ENCODE data around the gene EMP2.

DNA sequence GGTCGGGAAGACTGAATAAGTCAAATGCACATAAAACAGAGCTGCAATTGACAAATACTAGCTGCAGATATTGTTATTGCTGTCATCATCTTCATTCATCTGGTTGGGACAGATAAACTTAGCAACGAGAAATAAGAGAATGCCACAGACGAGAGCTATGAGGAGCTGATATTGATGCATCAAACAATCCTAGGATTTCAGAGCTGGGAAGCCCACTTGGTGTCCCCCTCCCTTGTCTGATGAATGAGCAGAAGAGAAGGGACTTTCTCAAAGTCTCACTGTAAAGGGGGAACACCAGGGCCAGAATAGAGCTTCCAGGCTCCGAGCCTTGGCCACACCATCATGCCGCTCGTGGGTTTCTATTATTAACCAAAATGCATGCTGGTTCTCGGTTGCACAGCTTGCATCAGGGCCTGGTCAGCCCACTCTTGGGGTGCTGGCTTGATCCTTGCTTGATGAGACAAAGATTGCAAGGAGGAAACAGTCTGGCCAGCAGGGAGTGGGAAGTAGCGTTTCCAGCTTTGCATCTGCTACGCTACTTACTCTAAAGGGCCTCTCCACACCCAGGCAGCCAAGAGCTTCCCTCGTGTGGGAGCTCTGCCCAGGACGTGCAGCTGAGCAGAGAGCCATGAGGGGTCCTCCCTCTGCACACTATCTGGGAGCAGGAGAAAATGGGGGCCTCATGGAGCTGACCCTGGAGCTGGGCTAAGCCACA is 28.4 kb upstream of the EMP2 start:
- TF ChIP-seq, protein P1, sequence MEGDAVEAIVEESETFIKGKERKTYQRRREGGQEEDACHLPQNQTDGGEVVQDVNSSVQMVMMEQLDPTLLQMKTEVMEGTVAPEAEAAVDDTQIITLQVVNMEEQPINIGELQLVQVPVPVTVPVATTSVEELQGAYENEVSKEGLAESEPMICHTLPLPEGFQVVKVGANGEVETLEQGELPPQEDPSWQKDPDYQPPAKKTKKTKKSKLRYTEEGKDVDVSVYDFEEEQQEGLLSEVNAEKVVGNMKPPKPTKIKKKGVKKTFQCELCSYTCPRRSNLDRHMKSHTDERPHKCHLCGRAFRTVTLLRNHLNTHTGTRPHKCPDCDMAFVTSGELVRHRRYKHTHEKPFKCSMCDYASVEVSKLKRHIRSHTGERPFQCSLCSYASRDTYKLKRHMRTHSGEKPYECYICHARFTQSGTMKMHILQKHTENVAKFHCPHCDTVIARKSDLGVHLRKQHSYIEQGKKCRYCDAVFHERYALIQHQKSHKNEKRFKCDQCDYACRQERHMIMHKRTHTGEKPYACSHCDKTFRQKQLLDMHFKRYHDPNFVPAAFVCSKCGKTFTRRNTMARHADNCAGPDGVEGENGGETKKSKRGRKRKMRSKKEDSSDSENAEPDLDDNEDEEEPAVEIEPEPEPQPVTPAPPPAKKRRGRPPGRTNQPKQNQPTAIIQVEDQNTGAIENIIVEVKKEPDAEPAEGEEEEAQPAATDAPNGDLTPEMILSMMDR (conservative IDR thresholded peaks at IDR 0.05; ENCODE audit: low read depth, low read length) = no peak
- TF ChIP-seq SMC3 (IDR thresholded peaks at IDR 0.05; ENCODE audit: low read depth, low read length) = no peak
- TF ChIP-seq, protein P2, sequence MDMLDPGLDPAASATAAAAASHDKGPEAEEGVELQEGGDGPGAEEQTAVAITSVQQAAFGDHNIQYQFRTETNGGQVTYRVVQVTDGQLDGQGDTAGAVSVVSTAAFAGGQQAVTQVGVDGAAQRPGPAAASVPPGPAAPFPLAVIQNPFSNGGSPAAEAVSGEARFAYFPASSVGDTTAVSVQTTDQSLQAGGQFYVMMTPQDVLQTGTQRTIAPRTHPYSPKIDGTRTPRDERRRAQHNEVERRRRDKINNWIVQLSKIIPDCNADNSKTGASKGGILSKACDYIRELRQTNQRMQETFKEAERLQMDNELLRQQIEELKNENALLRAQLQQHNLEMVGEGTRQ (IDR thresholded peaks at IDR 0.05; ENCODE audit: low read depth, low read length) = no peak
- TF ChIP-seq POLR2A (IDR thresholded peaks at IDR 0.05; ENCODE audit: low read depth, low read length) = no peak
- no peak for TF ChIP-seq FOS (IDR thresholded peaks at IDR 0.05; ENCODE audit: low read depth, low read length)
- TF ChIP-seq BHLHE40 (IDR thresholded peaks at IDR 0.05; ENCODE audit: low read depth, low read length) = no peak
- no peak for TF ChIP-seq RFX5 (IDR thresholded peaks at IDR 0.05; ENCODE audit: low read depth, low read length)
- TF ChIP-seq RAD21 (IDR thresholded peaks at IDR 0.05; ENCODE audit: low read length) = no peak
- TF ChIP-seq ELK1 (IDR thresholded peaks at IDR 0.05; ENCODE audit: borderline replicate concordance, low read depth, low read length) = no peak
- TF ChIP-seq CHD1 (IDR thresholded peaks at IDR 0.05; ENCODE audit: low read depth, low read length) = no peak
